NCI-H2107 treated with DMSO at 0.1 percent for 48 hours (cell line): ENCODE results near the gene TFF2.
A peak's percentile ranks its signal among the peaks of the same experiment; 100 is the strongest.

Experiments
- DNase-seq: peaks from one replicate; lab custom pipeline; 2025; ENCODE audit not compliant: unreplicated experiment; lab: John Stamatoyannopoulos, UW

TFF2 gene

DNA sequence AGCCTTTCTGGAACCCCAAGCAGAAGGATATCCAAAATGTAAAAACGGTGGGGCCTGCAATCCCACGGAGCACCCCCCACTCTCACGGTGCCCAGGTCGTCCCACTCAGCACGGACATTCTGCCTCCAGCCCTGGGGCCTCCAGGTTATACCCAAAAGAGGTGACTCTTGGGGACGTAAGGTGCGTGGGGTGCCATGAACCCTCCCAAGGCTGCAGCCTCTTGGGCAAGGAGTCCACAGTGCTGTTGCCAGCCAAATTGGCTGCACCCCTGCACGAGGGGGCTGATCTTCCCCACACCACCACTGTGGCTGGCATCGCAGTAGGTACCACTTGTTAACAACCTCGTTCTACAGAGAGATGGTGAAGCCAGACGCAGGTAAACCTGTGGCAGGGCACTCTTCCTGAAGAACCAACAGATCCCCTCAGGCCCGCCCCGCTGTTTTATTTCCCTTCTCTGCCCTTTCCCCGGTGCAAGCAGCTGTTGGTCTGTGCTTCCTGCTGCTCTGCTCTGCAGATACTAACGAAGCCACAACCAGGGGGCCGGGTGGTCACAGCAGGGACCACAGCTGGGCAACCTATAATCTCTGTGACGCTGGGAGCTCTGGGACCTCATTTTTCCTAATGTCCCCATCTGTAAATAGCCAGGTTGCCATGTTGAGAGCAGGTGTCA, 44.3 kb downstream of the TFF2 start:
- DNase-seq = peak; percentile 82

DNA sequence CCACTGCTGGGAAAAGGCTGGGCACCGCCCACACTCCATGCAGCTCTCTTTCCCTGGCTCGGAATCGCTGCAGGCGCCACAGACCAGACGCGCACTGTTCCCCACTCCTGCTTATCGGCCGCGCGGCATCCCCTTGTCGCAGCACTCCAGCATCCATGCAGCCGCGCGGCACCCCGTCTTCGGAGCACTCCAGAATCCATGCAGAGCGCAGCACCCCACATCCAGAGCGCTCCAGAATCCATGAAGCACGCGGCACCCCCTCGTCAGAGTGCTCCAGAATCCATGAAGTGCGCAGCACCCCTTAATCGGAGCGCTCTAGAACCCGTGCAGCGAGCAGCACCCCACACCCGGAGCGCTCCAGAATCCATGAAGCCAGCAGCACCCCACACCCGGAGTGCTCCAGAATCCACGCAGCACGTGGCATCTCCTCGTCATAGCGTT, 45.1 kb downstream of the TFF2 start:
- DNase-seq = no peak

DNA sequence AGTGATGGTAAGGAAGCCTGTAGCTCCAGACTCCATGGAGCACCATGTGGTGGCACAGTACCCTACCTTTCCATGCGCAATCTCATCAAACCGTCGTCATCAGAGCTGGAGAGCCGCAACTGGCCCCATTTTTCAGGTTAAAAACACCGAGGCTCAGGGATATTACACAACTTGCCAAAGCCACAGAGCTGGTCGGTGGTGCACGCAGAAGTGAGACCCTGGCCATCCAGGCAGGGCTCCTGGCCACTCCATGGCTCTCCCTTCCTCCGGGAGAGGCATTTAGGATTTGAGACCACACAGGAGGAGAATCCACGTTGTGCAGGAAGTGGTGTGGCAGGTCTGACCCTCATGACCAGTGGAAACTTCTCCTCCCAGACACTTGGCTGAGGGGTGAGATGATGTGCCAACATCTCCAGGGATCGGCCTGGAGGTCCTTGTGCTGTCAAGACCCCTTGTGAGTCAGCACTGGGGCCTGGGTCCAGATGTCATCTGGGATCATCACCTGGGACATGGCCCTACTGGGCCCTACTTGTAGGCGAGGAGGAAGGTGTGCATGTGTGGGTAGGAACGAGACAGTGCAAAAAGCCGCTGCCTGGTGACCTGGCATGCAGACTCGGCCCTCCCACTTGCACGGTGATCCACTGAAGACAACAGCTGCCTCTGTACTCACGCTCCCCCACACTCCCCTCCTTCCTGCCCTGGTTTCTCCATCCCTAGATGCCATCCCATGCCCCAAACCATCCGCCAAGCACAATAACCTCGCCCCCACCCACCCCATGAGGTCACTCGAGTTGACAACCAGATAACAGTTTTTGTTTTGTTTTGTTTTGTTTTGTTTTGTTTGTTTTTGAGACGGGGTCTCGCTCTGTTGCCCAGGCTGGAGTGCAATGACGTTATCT, 46.0 kb downstream of the TFF2 start:
- no peak for DNase-seq

DNA sequence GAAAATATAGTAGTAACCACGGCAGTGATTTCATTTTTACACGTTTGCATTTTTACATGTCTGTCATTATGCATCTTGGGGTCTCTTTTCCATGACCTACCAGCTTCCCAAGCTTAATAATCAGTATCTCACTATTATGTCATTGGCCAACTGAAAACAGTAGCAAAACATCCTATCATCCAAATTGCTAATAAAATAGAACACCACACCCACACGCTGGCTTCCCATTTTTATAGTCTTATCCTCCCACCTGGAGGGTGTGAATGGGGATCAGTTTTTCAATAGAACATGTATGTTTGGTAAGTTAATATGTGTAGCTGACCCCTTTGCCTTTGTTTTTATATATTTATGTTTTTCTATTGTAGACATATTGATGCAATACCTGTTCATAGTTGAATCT, 47.4 kb downstream of the TFF2 start:
- no peak for DNase-seq

DNA sequence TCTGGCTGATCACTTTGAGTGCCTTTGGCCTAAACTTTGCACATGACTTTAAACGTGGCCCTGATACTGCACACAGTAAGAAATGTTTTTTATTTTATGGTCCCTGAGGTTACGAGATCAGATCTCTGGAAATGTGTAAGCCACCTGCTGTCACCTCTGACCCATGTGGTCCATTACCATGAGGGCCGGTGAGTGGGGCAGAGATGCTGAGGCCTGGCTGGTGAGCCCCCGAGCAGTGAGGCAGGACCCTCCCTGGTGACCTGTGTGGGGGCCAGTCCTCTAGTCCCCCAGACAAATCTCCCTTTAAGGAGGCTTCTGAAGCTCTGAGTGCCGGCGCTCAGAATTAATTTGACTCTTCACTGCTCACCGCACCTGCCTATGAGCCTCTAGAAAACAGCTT, 48.0 kb downstream of the TFF2 start:
- no peak for DNase-seq

DNA sequence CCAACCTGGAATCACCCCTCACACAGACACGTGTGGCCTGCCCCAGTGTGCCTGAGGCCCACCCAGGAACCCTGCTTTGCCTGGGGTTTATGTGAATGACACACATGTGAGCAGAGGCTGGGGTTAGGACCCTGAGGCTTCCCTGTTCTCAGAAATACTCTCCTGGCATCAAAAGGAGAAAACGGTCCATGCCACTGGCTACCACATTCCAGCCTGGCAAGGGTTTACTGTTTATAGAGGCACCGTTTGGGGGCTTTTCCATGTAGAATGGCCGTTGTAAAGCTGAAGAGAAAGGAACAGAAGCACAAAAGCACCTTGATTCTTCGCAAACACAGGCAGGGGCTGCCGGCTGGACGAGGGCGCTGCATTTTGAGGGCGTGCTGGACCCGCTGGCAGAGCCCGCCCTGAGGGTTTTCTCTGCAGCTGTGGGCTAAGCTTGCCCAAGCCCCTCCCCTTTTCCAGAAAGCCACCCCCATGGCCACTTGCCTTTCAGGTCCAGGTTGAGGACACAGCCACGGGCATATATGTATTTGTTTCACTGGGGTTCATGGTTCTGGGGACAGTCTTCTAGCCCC, 48.6 kb downstream of the TFF2 start:
- DNase-seq = peak; percentile 40

DNA sequence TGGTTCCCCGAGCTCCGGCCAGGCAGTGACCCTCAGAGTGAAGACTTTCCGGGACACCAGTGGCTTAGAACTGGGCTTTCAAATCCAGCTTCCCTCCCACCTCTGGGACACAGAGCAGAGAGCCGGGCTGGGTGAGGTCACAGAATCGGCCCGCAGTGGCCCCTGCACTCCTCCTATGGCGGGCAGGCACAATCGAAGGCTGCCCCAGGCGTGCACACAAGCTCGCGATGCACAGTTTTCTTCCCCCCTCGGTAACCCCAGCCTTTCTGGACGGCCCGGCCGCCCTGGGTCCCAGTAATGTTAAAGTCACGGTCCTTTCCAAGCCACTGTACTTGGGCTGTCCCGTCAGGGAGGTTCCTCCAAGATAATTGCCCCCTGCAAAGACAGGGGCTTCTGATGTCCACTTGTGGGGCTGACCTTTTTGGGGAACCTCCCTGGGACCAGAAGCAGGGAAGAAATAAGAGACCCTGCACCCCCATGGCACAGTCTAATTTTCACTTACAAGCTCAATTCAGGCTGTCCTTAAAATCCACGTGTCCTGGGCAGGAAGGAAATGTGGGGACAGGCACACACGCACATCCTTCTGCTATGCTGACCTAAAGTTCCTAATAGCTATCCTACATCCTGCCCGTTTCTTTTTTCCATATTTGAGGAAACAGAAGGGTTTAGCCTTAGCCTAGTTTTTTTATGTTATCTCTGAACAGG, 49.3 kb downstream of the TFF2 start:
- no peak for DNase-seq

DNA sequence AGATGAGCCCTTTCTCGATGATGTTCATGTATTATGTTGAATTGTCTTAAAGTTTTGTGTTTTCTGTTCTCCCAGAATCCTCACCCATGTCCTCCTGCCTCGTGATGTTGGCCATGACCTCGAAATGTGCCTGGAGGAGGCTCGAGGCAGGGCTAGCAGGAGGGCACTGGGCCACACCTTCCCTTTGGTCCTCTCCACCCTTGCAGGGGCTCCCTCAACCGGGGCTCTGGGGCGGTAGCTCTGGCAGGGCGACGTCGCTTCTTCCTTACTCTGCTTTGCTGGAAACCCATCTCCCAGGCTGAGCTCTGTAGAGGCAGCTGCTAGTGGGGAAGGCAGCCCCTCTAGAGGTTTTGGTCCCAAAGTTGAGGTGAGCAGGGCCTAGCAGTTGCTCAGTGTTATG, 49.8 kb downstream of the TFF2 start:
- DNase-seq = no peak

DNA sequence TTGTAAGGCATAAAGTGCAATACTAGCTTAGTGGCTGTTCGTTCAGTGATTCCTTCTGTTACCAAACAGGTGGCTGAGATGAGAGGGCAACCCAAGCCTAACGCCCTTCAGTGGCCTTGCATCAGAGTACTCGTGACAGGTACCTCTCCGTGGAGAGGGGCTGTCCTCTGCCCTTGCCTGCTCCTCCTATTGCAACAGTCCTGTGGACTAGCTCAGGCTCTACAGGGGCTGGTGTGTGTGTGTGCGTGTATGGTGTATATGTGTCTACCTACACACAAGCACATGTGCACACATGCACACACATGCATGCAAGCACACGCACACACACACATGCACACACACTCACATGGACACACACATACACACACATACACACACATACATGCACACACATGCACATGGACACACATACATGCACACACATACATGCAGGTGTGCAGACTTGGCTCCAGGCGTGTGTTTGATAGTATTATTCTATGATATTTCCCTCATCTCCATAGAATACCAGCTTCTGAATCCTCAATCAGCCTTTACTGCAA, 50.7 kb downstream of the TFF2 start:
- peak; percentile 31 for DNase-seq

DNA sequence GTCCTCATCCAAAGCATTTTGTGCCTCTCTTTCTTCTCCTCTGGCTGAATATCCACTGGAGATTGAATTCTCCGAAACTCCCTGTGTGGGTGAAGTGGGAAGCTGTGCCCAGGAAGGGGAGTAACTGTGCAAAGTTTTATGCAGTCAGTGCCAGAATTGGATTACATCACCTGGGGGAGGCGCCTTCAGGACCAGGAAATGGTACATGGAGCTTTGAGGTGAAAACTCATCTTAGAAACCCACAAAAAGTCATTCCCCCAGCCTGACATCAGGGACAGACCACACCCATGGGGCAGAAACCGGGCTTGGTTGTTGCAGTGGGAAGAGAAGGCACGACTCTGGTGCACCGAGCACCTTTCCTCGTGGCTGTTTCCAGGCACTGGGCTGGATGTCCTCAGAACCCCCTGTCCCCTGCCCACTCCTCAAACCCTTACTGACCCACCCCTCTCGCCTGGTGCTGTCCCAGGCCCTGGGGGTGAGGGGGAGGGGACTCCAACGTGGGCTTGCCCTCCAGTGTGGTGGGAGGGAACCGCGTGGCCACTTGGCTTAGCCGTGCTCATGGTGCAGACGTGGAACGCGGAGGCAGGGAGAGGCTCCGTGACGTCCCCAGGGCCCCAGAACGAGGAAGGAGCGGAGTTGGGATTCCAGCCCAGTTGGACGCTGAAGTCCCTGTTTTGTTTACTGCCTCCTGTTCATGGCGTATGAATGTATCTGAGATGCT, 51.3 kb downstream of the TFF2 start:
- no peak for DNase-seq

DNA sequence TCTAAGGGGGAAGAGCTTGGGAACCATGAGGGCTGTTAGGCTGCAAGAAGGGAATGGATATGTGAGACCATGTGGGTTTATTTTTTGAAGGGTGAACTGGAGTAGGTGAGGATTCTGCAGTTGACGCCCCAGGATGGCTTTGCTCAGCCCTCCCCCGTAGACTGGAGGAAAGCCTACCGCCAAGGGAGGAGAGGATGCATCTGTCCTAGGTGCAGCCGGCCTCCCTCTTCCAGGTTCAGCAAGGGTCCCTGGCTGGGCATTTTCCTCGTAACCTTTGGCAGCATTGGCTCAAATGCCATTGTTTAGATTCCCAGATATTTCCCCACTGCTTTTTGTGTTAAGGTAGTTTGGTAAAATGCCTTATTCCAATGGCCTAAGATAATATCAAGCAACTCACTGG, 52.1 kb downstream of the TFF2 start:
- DNase-seq = no peak

DNA sequence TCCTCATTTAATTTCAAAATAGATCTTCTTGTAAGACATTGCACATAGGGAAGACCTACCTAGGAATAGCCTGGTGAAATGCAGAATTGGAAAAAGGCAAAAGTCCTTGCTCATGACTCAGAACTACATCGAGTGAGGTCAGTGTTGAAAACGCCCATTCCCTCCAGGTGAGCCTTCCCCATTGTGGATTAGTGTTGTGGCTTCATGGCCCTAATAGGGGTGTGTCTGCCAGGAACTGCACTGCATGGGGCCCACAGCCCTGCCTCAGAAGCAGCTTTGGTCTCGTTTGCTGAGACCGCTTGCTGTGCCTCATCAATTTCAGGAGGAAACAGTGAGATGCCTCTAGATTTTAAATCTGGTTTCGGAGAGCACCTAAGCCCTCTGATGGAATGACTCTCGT, 52.6 kb downstream of the TFF2 start:
- no peak for DNase-seq

DNA sequence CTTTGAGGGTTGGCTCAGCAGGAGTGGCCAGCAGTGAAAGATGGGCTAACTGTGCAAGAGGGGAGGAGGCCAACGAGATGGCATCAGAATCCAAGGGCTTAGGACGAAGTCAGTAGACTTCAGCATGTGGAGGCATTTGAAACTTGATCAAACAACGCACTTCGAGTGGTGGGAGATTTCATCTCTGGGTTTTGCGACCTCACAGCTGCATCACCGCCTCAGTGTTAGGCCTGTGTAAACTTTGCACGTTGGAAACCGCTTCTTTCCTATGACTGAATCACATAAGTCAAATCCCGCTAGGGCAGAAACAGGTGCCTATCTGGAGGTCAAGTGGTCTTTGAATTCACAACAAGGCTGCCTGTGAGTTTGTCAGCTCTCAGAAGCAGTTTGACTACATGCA, 53.4 kb downstream of the TFF2 start:
- DNase-seq = no peak

DNA sequence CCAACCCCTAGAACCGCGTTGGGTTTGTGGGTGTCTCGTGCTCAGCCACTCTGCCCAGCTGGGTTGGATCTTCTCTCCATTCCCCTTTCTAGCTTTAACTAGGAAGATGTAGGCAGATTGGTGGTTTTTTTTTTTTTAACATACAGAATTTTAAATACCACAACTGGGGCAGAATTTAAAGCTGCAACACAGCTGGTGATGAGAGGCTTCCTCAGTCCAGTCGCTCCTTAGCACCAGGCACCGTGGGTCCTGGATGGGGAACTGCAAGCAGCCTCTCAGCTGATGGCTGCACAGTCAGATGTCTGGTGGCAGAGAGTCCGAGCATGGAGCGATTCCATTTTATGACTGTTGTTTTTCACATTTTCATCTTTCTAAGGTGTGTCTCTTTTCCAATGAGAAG, 54.3 kb downstream of the TFF2 start:
- DNase-seq = no peak
